ENCODE results near the gene ARIH2.

ARIH2 gene

DNA sequence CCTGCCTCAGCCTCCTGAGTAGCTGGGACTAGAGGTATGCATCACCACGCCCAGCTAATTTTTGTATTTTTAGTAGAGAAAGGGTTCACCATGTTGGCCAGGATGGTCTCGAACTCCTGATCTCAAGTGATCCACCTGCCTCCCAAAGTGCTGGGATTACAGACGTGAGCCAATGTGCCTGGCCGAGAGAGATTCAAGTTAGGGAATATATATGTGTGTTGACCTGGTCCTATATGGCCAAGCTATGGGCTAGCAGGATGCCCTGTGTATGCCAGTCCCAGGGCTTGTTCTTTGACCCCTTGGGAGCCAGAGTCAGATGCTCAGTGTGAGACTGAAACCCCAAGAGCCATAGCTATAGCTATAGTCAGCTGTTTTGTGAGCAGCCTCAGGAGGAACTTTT lies 105.1 kb downstream of the ARIH2 start:
- TF ChIP-seq, protein P1, sequence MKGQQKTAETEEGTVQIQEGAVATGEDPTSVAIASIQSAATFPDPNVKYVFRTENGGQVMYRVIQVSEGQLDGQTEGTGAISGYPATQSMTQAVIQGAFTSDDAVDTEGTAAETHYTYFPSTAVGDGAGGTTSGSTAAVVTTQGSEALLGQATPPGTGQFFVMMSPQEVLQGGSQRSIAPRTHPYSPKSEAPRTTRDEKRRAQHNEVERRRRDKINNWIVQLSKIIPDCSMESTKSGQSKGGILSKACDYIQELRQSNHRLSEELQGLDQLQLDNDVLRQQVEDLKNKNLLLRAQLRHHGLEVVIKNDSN (IDR thresholded peaks at IDR 0.05): no peak
- TF ChIP-seq, protein P2, sequence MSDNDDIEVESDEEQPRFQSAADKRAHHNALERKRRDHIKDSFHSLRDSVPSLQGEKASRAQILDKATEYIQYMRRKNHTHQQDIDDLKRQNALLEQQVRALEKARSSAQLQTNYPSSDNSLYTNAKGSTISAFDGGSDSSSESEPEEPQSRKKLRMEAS (IDR thresholded peaks at IDR 0.05): no peak
- no peak for TF ChIP-seq TEAD4 (IDR thresholded peaks at IDR 0.05)

GRCh38 chr3:49024449-49024848 lies 105.8 kb downstream of the ARIH2 start:
- TF ChIP-seq NFIC (IDR thresholded peaks at IDR 0.05) (no peak), EP300 (IDR thresholded peaks at IDR 0.05; ENCODE audit: borderline replicate concordance) (no peak), REST (IDR thresholded peaks at IDR 0.05; ENCODE audit: low read depth) (no peak), EGR1 (IDR thresholded peaks at IDR 0.05) (no peak), TEAD4 (IDR thresholded peaks at IDR 0.05) (no peak), TAF1 (IDR thresholded peaks at IDR 0.05; ENCODE audit: low read depth) (no peak), ZBTB7A (IDR thresholded peaks at IDR 0.05; ENCODE audit: low read depth) (no peak), RAD21 (IDR thresholded peaks at IDR 0.05; ENCODE audit: low read depth) (no peak), CREB1 (IDR thresholded peaks at IDR 0.05; ENCODE audit: low read depth) (no peak), TCF12 (IDR thresholded peaks at IDR 0.05; ENCODE audit: low read depth) (no peak), FOXM1 (IDR thresholded peaks at IDR 0.05; ENCODE audit: borderline replicate concordance, low read depth) (no peak), YY1 (IDR thresholded peaks at IDR 0.05; ENCODE audit: low read depth) (no peak), CEBPB (IDR thresholded peaks at IDR 0.05) (no peak)
- TF ChIP-seq, protein P1 (IDR thresholded peaks at IDR 0.05): no peak
- TF ChIP-seq, protein P2 (IDR thresholded peaks at IDR 0.05): no peak

DNA sequence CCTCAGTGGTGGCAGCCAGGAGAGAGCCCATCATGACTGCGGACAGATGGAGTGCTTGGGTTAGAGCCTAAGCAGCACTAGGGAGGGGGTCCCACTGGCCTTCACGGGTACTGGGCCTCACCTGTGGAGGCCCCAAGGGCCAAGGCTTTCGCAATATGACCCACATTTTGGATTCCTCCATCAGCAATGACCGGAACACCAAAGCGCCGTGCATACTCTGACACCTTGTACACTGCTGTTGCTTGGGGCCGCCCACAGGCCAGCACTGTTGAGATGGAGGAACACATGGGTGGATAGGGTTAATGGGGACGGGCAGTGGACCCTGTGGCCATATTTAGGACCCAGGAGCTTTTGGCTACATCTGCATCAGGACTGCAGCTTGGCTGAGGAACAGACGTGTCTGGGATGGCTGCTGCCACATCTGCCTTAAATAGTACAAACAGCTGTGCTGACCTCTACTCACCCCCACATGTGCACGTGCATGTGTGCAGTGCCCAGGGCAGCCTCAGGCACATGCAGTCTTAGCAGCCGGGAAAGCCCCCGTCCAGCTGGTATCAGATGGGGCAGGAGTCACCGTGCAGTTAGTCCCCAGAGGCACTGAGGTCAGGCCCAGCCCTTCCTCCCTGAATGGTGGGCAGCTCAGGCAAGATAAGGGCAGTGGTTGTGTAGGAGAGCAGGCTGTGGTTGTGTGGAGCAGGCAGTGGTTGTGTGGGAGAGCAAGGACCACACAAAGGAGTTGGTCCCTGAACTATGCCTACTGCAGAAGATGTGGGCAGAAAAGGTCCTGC lies 106.6 kb downstream of the ARIH2 start:
- TF ChIP-seq TAF1 (IDR thresholded peaks at IDR 0.05; ENCODE audit: low read depth): no peak

GRCh38 chr3:49025793-49026520 lies 107.3 kb downstream of the ARIH2 start:
- TF ChIP-seq CREB1 (IDR thresholded peaks at IDR 0.05; ENCODE audit: low read depth) (no peak), CEBPB (IDR thresholded peaks at IDR 0.05) (no peak), ZBTB7A (IDR thresholded peaks at IDR 0.05; ENCODE audit: low read depth) (no peak), EP300 (IDR thresholded peaks at IDR 0.05; ENCODE audit: borderline replicate concordance) (no peak), TAF1 (IDR thresholded peaks at IDR 0.05; ENCODE audit: low read depth) (no peak), EGR1 (IDR thresholded peaks at IDR 0.05) (no peak), YY1 (IDR thresholded peaks at IDR 0.05; ENCODE audit: low read depth) (no peak), FOXM1 (IDR thresholded peaks at IDR 0.05; ENCODE audit: borderline replicate concordance, low read depth) (no peak), REST (IDR thresholded peaks at IDR 0.05; ENCODE audit: low read depth) (no peak), RAD21 (IDR thresholded peaks at IDR 0.05; ENCODE audit: low read depth) (no peak), TEAD4 (IDR thresholded peaks at IDR 0.05) (no peak), NFIC (IDR thresholded peaks at IDR 0.05) (no peak), TCF12 (IDR thresholded peaks at IDR 0.05; ENCODE audit: low read depth) (no peak)
- TF ChIP-seq, protein P1 (IDR thresholded peaks at IDR 0.05): no peak
- TF ChIP-seq, protein P2 (IDR thresholded peaks at IDR 0.05): no peak

DNA sequence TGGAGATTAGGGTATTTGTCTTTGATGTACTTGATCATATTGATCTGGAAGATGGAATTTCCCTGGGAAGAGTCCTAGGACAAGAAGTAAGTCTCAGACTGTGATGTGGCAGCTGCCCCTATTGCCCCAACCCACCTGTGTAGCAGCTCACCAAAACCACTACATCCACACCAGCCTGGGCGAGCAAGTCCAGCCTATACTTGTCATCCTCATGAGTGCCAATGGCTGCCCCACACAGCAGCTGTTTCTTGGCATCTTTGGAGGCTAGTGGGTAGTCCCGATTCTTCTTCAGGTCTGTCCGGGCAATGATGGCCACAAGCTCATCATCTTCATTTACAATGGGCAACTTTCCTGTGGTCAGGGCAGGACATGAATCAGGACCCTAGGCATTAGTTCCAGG lies 107.9 kb downstream of the ARIH2 start:
- TF ChIP-seq REST (IDR thresholded peaks at IDR 0.05; ENCODE audit: low read depth) (no peak), CREB1 (IDR thresholded peaks at IDR 0.05; ENCODE audit: low read depth) (no peak), RAD21 (IDR thresholded peaks at IDR 0.05; ENCODE audit: low read depth) (no peak), EP300 (IDR thresholded peaks at IDR 0.05; ENCODE audit: borderline replicate concordance) (no peak), TEAD4 (IDR thresholded peaks at IDR 0.05) (no peak), TCF12 (IDR thresholded peaks at IDR 0.05; ENCODE audit: low read depth) (no peak), YY1 (IDR thresholded peaks at IDR 0.05; ENCODE audit: low read depth) (no peak), CEBPB (IDR thresholded peaks at IDR 0.05) (no peak)
- TF ChIP-seq, protein P2 (IDR thresholded peaks at IDR 0.05): no peak

Measured in Ishikawa (cell line).